H1 (cell line): ENCODE measurements around the gene HPD. TPM values are rescaled to one million over a fixed set of nuclear protein-coding genes. Genes with fewer than 3 reads are reported as not detected.
"Not testable (repeated sequence)": the region's sequence is repeated elsewhere in the genome, so short reads cannot be mapped to it uniquely, and the experiment has no call there.

Experiments
- CTCF ChIA-PET: fragments of 300-600 bp; sonication (Branson Sonifier 250); formaldehyde crosslinking; loops from one replicate; lab custom pipeline; 2021; ENCODE audit not compliant: partially characterized antibody; lab: Charles Lee
- POLR2A ChIA-PET: fragments of 300-600 bp; sonication (Branson Sonifier 250); formaldehyde crosslinking; loops from one replicate; lab custom pipeline; 2021; ENCODE audit warnings: inconsistent platforms; ENCODE audit not compliant: partially characterized antibody; lab: Charles Lee
- DNase-seq, 2 experiments: peaks; one replicate each; pipeline versions ENCODE4 v3.0.0 to v3.0.0-alpha.2; 2010 to 2022; ENCODE audit warnings: low spot score in 2 of 2, low read depth in 1 of 2, mixed read lengths in 1 of 2
- FAIRE-seq: peaks from 2 replicates; lab custom pipeline; 2011; peaks lifted over from hg19 to GRCh38; lab: Jason Lieb, UNC
- H2AFZ ChIP-seq: 2 replicates; pipeline ENCODE4 v1.8.1; 2012; ENCODE audit warnings: low read length, inconsistent platforms
- H2AK5ac ChIP-seq: 2 replicates; pipeline ENCODE4 v1.6.1; 2013; ENCODE audit warnings: low read depth, low read length
- H2BK120ac ChIP-seq: replicated peaks from 2 replicates; pipeline ENCODE3; 2013; ENCODE audit warnings: low read depth, low read length, inconsistent platforms
- H2BK12ac ChIP-seq: 2 replicates; pipeline ENCODE4 v1.6.1; 2013; ENCODE audit warnings: low read depth, low read length
- H2BK15ac ChIP-seq: 2 replicates; pipeline ENCODE4 v1.6.1; 2013; ENCODE audit warnings: low read length
- H2BK20ac ChIP-seq: 2 replicates; pipeline ENCODE4 v1.6.1; 2013; ENCODE audit warnings: low read length
- H2BK5ac ChIP-seq: 2 replicates; pipeline ENCODE4 v1.6.1; 2013; ENCODE audit warnings: low read depth, low read length
- H3K14ac ChIP-seq: 2 replicates; pipeline ENCODE4 v1.6.1; 2013; ENCODE audit warnings: inconsistent platforms; ENCODE audit not compliant: insufficient read length
- H3K18ac ChIP-seq: 2 replicates; pipeline ENCODE4 v1.6.1; 2013; ENCODE audit warnings: low read length; ENCODE audit errors: extremely low read depth
- H3K23ac ChIP-seq: 2 replicates; pipeline ENCODE4 v1.6.1; 2013; ENCODE audit warnings: inconsistent platforms; ENCODE audit not compliant: insufficient read length
- H3K23me2 ChIP-seq: 2 replicates; pipeline ENCODE4 v1.6.1; 2013; ENCODE audit warnings: low read depth, low read length
- H3K27ac ChIP-seq: 2 replicates; pipeline ENCODE4 v1.6.1; 2011; ENCODE audit warnings: low read depth, low read length, inconsistent platforms
- H3K27me3 ChIP-seq, 4 experiments: replicated peaks in 1 of 4; 1 replicate in 1 of 4; 2 replicates in 3 of 4; pipeline versions ENCODE4 v1.6.1 to v1.8.1; 2011 to 2013; ENCODE audit warnings: low read length in 3 of 4, mild to moderate bottlenecking in 3 of 4, inconsistent platforms in 2 of 4, mixed read lengths in 2 of 4, moderate library complexity in 1 of 4; ENCODE audit not compliant: control insufficient read depth in 3 of 4, insufficient read depth in 3 of 4; ENCODE audit errors: extremely low read depth in 1 of 4
- H3K36me3 ChIP-seq, 4 experiments: 2 replicates each; pipeline versions ENCODE4 v1.6.1 to v1.8.1; 2011 to 2013; ENCODE audit warnings: mild to moderate bottlenecking in 4 of 4, low read length in 3 of 4, moderate library complexity in 2 of 4, control low read depth in 1 of 4, inconsistent platforms in 1 of 4; ENCODE audit not compliant: insufficient read depth in 4 of 4, control insufficient read depth in 2 of 4
- H3K4ac ChIP-seq: replicated peaks from 2 replicates; pipeline ENCODE3; 2013; ENCODE audit warnings: low read length, low read depth, mixed read lengths, inconsistent platforms; ENCODE audit not compliant: insufficient read length
- H3K4me1 ChIP-seq, 4 experiments: replicated peaks in 1 of 4; 1 replicate in 1 of 4; 2 replicates in 3 of 4; pipeline versions ENCODE4 v1.6.1 to v1.8.1; 2011 to 2013; ENCODE audit warnings: low read length in 3 of 4, inconsistent platforms in 2 of 4, mixed read lengths in 1 of 4; ENCODE audit not compliant: insufficient read depth in 4 of 4, control insufficient read depth in 3 of 4
- H3K4me2 ChIP-seq, 2 experiments: 2 replicates each; pipeline versions ENCODE4 v1.6.1 to v1.8.1; 2011 to 2013; ENCODE audit warnings: low read depth in 2 of 2, low read length in 2 of 2, control low read depth in 1 of 2, inconsistent platforms in 1 of 2, mild to moderate bottlenecking in 1 of 2; ENCODE audit not compliant: insufficient read depth in 1 of 2
- H3K4me3 ChIP-seq, 4 experiments: fragments of 200-600, 300-600 bp in 1 of 4; sonication (generic), shearing (Covaris generic), sonication (Bioruptor Twin) in 1 of 4; 2 replicates each; pipeline versions ENCODE4 v1.5.1 to v1.8.1; 2011 to 2016; ENCODE audit warnings: low read length in 4 of 4, low read depth in 3 of 4, control low read depth in 2 of 4, inconsistent platforms in 2 of 4, mild to moderate bottlenecking in 2 of 4, mixed read lengths in 1 of 4, moderate library complexity in 1 of 4; ENCODE audit not compliant: insufficient read depth in 2 of 4; ENCODE audit errors: extremely low read depth in 1 of 4
- H3K56ac ChIP-seq: replicated peaks from 2 replicates; pipeline ENCODE3; 2013; ENCODE audit warnings: low read depth, mild to moderate bottlenecking, mixed read lengths, low read length, inconsistent platforms; ENCODE audit not compliant: insufficient read length
- H3K79me1 ChIP-seq: 2 replicates; pipeline ENCODE4 v1.6.1; 2013; ENCODE audit warnings: low read depth, low read length, control low read depth
- H3K79me2 ChIP-seq, 2 experiments: 2 replicates each; pipeline versions ENCODE4 v1.6.1 to v1.8.1; 2012 to 2013; ENCODE audit warnings: low read length in 2 of 2, mild to moderate bottlenecking in 2 of 2, inconsistent platforms in 1 of 2; ENCODE audit not compliant: insufficient read depth in 2 of 2, control insufficient read depth in 1 of 2
- H3K9ac ChIP-seq, 4 experiments: replicated peaks in 1 of 4; 1 replicate in 1 of 4; 2 replicates in 3 of 4; pipeline versions ENCODE4 v1.6.1 to v1.8.1; 2011 to 2013; ENCODE audit warnings: low read depth in 3 of 4, low read length in 3 of 4, control low read depth in 2 of 4, mild to moderate bottlenecking in 2 of 4, moderate library complexity in 2 of 4, inconsistent platforms in 1 of 4; ENCODE audit errors: extremely low read depth in 1 of 4
- H3K9me3 ChIP-seq, 2 experiments: 2 replicates each; pipeline versions ENCODE4 v1.6.1 to v1.8.1; 2012 to 2013; ENCODE audit warnings: mild to moderate bottlenecking in 2 of 2, moderate library complexity in 2 of 2, control low read depth in 1 of 2, inconsistent platforms in 1 of 2, low read depth in 1 of 2, low read length in 1 of 2, mixed read lengths in 1 of 2; ENCODE audit not compliant: insufficient read depth in 2 of 2
- H4K20me1 ChIP-seq, 2 experiments: replicated peaks in 1 of 2; 2 replicates each; pipeline versions ENCODE3 to v1.8.1; 2011 to 2013; ENCODE audit warnings: inconsistent platforms in 2 of 2, low read length in 2 of 2, mild to moderate bottlenecking in 1 of 2; ENCODE audit not compliant: insufficient read depth in 2 of 2, control insufficient read depth in 1 of 2
- H4K5ac ChIP-seq: 2 replicates; pipeline ENCODE4 v1.6.1; 2013; ENCODE audit warnings: low read length, low read depth, mixed read lengths, inconsistent platforms; ENCODE audit not compliant: insufficient read length
- H4K8ac ChIP-seq: 2 replicates; pipeline ENCODE4 v1.8.0; 2013; ENCODE audit warnings: mild to moderate bottlenecking, moderate library complexity, low read length, inconsistent platforms; ENCODE audit not compliant: insufficient read depth; ENCODE audit errors: extremely low read depth
- H4K91ac ChIP-seq: replicated peaks from 2 replicates; pipeline ENCODE3; 2013; ENCODE audit warnings: low read length, mixed read lengths, inconsistent platforms; ENCODE audit not compliant: insufficient read length
- WGBS, 2 experiments: shearing (Covaris generic) in 1 of 2; methylation state at CpG; one replicate each; pipeline versions ENCODE4 v1.1.6 to v1.1.7; 2013 to 2015; ENCODE audit warnings: low lambda C conversion rate in 2 of 2, mixed read lengths in 2 of 2, inconsistent platforms in 1 of 2, low coverage in 1 of 2, missing lambda C conversion rate in 1 of 2; ENCODE audit not compliant: insufficient replicate concordance in 2 of 2, insufficient coverage in 1 of 2, insufficient read length in 1 of 2; ENCODE audit errors: extremely low coverage in 1 of 2, missing lambda C conversion rate in 1 of 2; 5-methylcytosine and 5-hydroxymethylcytosine counted together
- polyA plus RNA-seq, 7 experiments: library from polyadenylated mRNA; depleted of rRNA in 3 of 7; stranded (reverse) in 5 of 7; unstranded in 2 of 7; fragments of >200 nt in 5 of 7; fragments of 200-250 nt in 2 of 7; gene quantifications; 1 replicate in 5 of 7; 2 replicates in 1 of 7; 4 replicates in 1 of 7; pipeline versions ENCODE4 v1.2.1 to v1.2.3, GENCODE V29; 2011 to 2013; ENCODE audit warnings: missing spikeins in 2 of 7, mixed read lengths in 2 of 7
- total RNA-seq: library from RNA; stranded (reverse); fragmentation: NEBNext Ultra II Directional; extraction: Animal tissue kit (Norgen Biotek cat#: 25700); gene quantifications from 2 replicates; pipeline ENCODE4 v1.2.1, GENCODE V29; 2021

HPD gene
- total and polyA plus RNA-seq, 2 of the 8 experiments (the other 6 are each of a cell fraction or from before 2014, with no cell fraction given), result 0.48 to 0.56 TPM

- H3K4ac ChIP-seq, H2BK5ac ChIP-seq, H2BK15ac ChIP-seq, H2BK120ac ChIP-seq, FAIRE-seq, H3K79me1 ChIP-seq, H3K4me1 ChIP-seq, H3K23ac ChIP-seq, DNase-seq, H4K91ac ChIP-seq, H3K36me3 ChIP-seq, H3K56ac ChIP-seq, H4K20me1 ChIP-seq, H3K27me3 ChIP-seq, H3K27ac ChIP-seq, H4K8ac ChIP-seq, H2BK20ac ChIP-seq, H2AK5ac ChIP-seq, H3K79me2 ChIP-seq, H3K23me2 ChIP-seq, H2BK12ac ChIP-seq, H3K14ac ChIP-seq, H2AFZ ChIP-seq, H3K18ac ChIP-seq, H3K9me3 ChIP-seq: not testable (repeated sequence)
- H4K5ac ChIP-seq, result peak overlapping the region; percentile 7
- WGBS, 2 experiments, result 76% methylated on average over 6 of the region's 6 CpGs; no CpG with 5 or more reads in 1 of the 2 experiments
- H3K4me3 ChIP-seq, result peak overlapping the region; percentile 64 to 79 (median 74); a peak in 5 of 8 replicates
- H3K9ac ChIP-seq, result peak overlapping the region in 1 of 4 experiments; percentile 54; a peak in 1 of 7 replicates
- CTCF ChIA-PET, result interaction anchor here (0.5 to 10.7 kb wide), 18 partner anchors 10 to 221 kb away, joined by 3 to 114 read pairs (median 4); partner anchors contain the start of genes CFAP251, HPD and RHOF
- POLR2A ChIA-PET, result interaction anchor here (0.6 to 10.3 kb wide), 6 partner anchors 16 to 490 kb away, joined by 3 to 115 read pairs (median 4); partner anchors contain the start of genes BCL7A, CFAP251, RHOF and RNF34
- peak overlapping the region; percentile 54 to 89 for H3K4me2 ChIP-seq
Measured at GRCh38 chr12:121889661-121890060, 31.0 kb upstream of the HPD start.
